ENCODE measurements around the gene ITGB3BP. TPM values are rescaled to one million over a fixed set of nuclear protein-coding genes. Genes with fewer than 3 reads are reported as not detected.
"Not testable (repeated sequence)": the region's sequence is repeated elsewhere in the genome, so short reads cannot be mapped to it uniquely, and the experiment has no call there.

Gene ITGB3BP
- total and polyA plus RNA-seq, 4 donors: 5.7 to 15.2 (median 7.5) TPM

- TF ChIP-seq REST (IDR thresholded peaks at IDR 0.05) (no peak), FOXA2 (IDR thresholded peaks at IDR 0.05) (no peak), EGR1 (IDR thresholded peaks at IDR 0.05; ENCODE audit: low read depth in 2 of 2) (no peak)
Observed at GRCh38 chr1:63423649-63424048, 99.4 kb downstream of the ITGB3BP start (continued).

DNA sequence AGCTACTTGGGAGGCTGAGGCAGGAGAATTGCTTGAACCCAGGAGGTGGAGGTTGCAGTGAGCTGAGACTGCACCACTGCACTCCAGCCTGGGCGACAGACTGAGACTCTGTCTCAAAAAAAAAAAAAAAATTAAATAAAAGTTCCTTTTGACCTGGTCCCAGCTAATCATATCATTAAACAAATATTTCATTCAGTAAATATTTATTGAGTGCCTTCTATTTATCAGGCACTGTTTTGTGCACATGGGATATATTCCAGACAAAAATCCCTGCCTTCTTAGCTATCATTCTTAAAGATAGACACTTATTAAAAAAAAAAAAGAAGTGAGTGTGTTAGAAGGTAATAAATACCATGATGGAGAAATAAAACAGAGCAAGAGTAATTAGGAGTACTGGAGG is 102.3 kb downstream of the ITGB3BP start:
- H3K4me1 ChIP-seq (ENCODE audit: control insufficient read depth in 4 of 4, insufficient read depth in 4 of 4, low read length in 3 of 4); H3K36me3 ChIP-seq (ENCODE audit: control insufficient read depth in 4 of 4, insufficient read depth in 3 of 4, low read depth in 1 of 4, low read length in 3 of 4); H3K4me3 ChIP-seq (ENCODE audit: low read depth in 1 of 3, low read length in 3 of 3); DNase-seq (ENCODE audit: low spot score); H3K9ac ChIP-seq (ENCODE audit: low read depth in 1 of 2, low read length in 2 of 2); H3K27me3 ChIP-seq (ENCODE audit: control insufficient read depth in 4 of 4, insufficient read depth in 4 of 4, low read length in 3 of 4); H3K27ac ChIP-seq (ENCODE audit: low read depth in 1 of 2, low read length in 2 of 2); H3K9me3 ChIP-seq (ENCODE audit: control insufficient read depth in 4 of 4, low read length in 3 of 4): not testable (repeated sequence)
- 75% methylated on average over 1 of the region's 1 CpG for WGBS

GRCh38 chr1:63418101-63418500 is 104.9 kb downstream of the ITGB3BP start:
- H3K9me3 ChIP-seq (ENCODE audit: control insufficient read depth in 4 of 4, low read length in 3 of 4): no peaks in the 10 kb centered on the region
- no peak overlapping the region for H3K9ac ChIP-seq (ENCODE audit: low read depth in 1 of 2, low read length in 2 of 2)
- peaks cover 0 to 4% (median under 1%) of the 10 kb centered on the region in 4 donors for H3K36me3 ChIP-seq (ENCODE audit: control insufficient read depth in 4 of 4, insufficient read depth in 3 of 4, low read depth in 1 of 4, low read length in 3 of 4)
- no peak overlapping the region for H3K27ac ChIP-seq (ENCODE audit: low read depth in 1 of 2, low read length in 2 of 2)
- no peak for DNase-seq (ENCODE audit: low spot score)
- no peaks in the 10 kb centered on the region for H3K27me3 ChIP-seq (ENCODE audit: control insufficient read depth in 4 of 4, insufficient read depth in 4 of 4, low read length in 3 of 4)
- no peak overlapping the region for H3K4me3 ChIP-seq (ENCODE audit: low read depth in 1 of 3, low read length in 3 of 3)
- TF ChIP-seq TAF1 (conservative IDR thresholded peaks at IDR 0.05) (no peak), FOXA2 (IDR thresholded peaks at IDR 0.05) (no peak), FOXA1 (IDR thresholded peaks at IDR 0.05) (no peak), RAD21 (IDR thresholded peaks at IDR 0.05) (no peak), SP1 (IDR thresholded peaks at IDR 0.05) (no peak), NR2F2 (IDR thresholded peaks at IDR 0.05) (no peak), YY1 (IDR thresholded peaks at IDR 0.05) (no peak), EGR1 (IDR thresholded peaks at IDR 0.05; ENCODE audit: low read depth in 2 of 2) (no peak), REST (IDR thresholded peaks at IDR 0.05) (no peak), HNF4A (conservative IDR thresholded peaks at IDR 0.05) (no peak), HNF4G (IDR thresholded peaks at IDR 0.05) (no peak), MAX (IDR thresholded peaks at IDR 0.05) (no peak), JUND (IDR thresholded peaks at IDR 0.05) (no peak)
- TF ChIP-seq, protein P1, sequence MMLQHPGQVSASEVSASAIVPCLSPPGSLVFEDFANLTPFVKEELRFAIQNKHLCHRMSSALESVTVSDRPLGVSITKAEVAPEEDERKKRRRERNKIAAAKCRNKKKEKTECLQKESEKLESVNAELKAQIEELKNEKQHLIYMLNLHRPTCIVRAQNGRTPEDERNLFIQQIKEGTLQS (IDR thresholded peaks at IDR 0.05): no peak
- TF ChIP-seq, protein P2, sequence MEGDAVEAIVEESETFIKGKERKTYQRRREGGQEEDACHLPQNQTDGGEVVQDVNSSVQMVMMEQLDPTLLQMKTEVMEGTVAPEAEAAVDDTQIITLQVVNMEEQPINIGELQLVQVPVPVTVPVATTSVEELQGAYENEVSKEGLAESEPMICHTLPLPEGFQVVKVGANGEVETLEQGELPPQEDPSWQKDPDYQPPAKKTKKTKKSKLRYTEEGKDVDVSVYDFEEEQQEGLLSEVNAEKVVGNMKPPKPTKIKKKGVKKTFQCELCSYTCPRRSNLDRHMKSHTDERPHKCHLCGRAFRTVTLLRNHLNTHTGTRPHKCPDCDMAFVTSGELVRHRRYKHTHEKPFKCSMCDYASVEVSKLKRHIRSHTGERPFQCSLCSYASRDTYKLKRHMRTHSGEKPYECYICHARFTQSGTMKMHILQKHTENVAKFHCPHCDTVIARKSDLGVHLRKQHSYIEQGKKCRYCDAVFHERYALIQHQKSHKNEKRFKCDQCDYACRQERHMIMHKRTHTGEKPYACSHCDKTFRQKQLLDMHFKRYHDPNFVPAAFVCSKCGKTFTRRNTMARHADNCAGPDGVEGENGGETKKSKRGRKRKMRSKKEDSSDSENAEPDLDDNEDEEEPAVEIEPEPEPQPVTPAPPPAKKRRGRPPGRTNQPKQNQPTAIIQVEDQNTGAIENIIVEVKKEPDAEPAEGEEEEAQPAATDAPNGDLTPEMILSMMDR (IDR thresholded peaks at IDR 0.05; ENCODE audit: low read depth, low read length, missing input control): no peak
- no peaks in the 10 kb centered on the region for H3K4me1 ChIP-seq (ENCODE audit: control insufficient read depth in 4 of 4, insufficient read depth in 4 of 4, low read length in 3 of 4)

All from liver (tissue), 9 donors.